ENCODE data around the gene ZCCHC3.
"Not testable (repeated sequence)": the region's sequence is repeated elsewhere in the genome, so short reads cannot be mapped to it uniquely, and the experiment has no call there.

ZCCHC3 gene

GRCh38 chr20:297098-297924 is at the start of gene ZCCHC3:
Gene ZCCHC3, plus strand, starts transcription at chr20:297570. Its CDS starts 17 bp downstream, at chr20:297587.
- peak; percentile 89 for DNase-seq

- peak in 1 of 2 experiments; percentile 8 for DNase-seq
Observed at GRCh38 chr20:251354-251753, 46.0 kb upstream of the ZCCHC3 start.

- DNase-seq: no peak
Observed at GRCh38 chr20:252801-253200, 44.6 kb upstream of the ZCCHC3 start.

GRCh38 chr20:253447-253846 is 43.9 kb upstream of the ZCCHC3 start:
- DNase-seq: not testable (repeated sequence)

GRCh38 chr20:257419-257818 is 40.0 kb upstream of the ZCCHC3 start, which contains the start of gene DEFB132:
Gene DEFB132, plus strand, starts transcription at chr20:257724. Its CDS starts 55 bp downstream, at chr20:257779.
- no peak for DNase-seq

GRCh38 chr20:258269-258858 is 39.0 kb upstream of the ZCCHC3 start:
- no peak for DNase-seq

GRCh38 chr20:258963-259362 is 38.4 kb upstream of the ZCCHC3 start:
- peak in 1 of 2 experiments; percentile 18 for DNase-seq

- DNase-seq: no peak
Observed at GRCh38 chr20:259981-260380, 37.4 kb upstream of the ZCCHC3 start.

- DNase-seq: no peak
Observed at GRCh38 chr20:263701-264100, 33.7 kb upstream of the ZCCHC3 start.

GRCh38 chr20:266596-267562 is 30.5 kb upstream of the ZCCHC3 start:
- peak; percentile 76 to 80 for DNase-seq

GRCh38 chr20:270517-270916 is 26.9 kb upstream of the ZCCHC3 start:
- no peak for DNase-seq

GRCh38 chr20:271069-271468 is 26.3 kb upstream of the ZCCHC3 start:
- no peak for DNase-seq

GRCh38 chr20:271528-271927 is 25.8 kb upstream of the ZCCHC3 start:
- no peak for DNase-seq

- no peak for DNase-seq
Observed at GRCh38 chr20:272718-273117, 24.7 kb upstream of the ZCCHC3 start.

- DNase-seq: no peak
Observed at GRCh38 chr20:273884-274283, 23.5 kb upstream of the ZCCHC3 start.

GRCh38 chr20:275791-276190 is 21.6 kb upstream of the ZCCHC3 start:
- DNase-seq: no peak

GRCh38 chr20:276620-277495 is 20.5 kb upstream of the ZCCHC3 start:
- no peak for DNase-seq

GRCh38 chr20:277496-277781 is 19.9 kb upstream of the ZCCHC3 start:
- DNase-seq: no peak

GRCh38 chr20:278181-278580 is 19.2 kb upstream of the ZCCHC3 start:
- no peak for DNase-seq

- no peak for DNase-seq
Observed at GRCh38 chr20:278607-279571, 18.5 kb upstream of the ZCCHC3 start.

- DNase-seq: no peak
Observed at GRCh38 chr20:284172-284571, 13.2 kb upstream of the ZCCHC3 start.
